Memory B cell (primary cell): ENCODE results near the gene NANP.

Experiments used
- ATAC-seq: fragments of 150-1000 bp; cut with Tn5 transposase; 2 replicates; pipeline ENCODE4 v1.10.0; 2021; ENCODE audit warnings: low read depth, mild to moderate bottlenecking, moderate library complexity
- DNase-seq, 2 donors: peaks; one replicate each; pipeline ENCODE4 v3.0.0; 2022; ENCODE audit warnings: low spot score in 2 of 2
- H3K27ac Mint-ChIP-seq: one replicate; pipeline ENCODE4 v1.8.0; 2022; ENCODE audit warnings: mild to moderate bottlenecking, moderate library complexity, mixed read lengths
- H3K27me3 Mint-ChIP-seq: one replicate; pipeline ENCODE4 v1.8.0; 2022; ENCODE audit warnings: mixed read lengths
- H3K36me3 Mint-ChIP-seq: one replicate; pipeline ENCODE4 v1.8.0; 2022; ENCODE audit warnings: mild to moderate bottlenecking, mixed read lengths
- H3K4me1 Mint-ChIP-seq: one replicate; pipeline ENCODE4 v1.8.0; 2022; ENCODE audit warnings: mixed read lengths
- H3K4me3 Mint-ChIP-seq: one replicate; pipeline ENCODE4 v1.8.0; 2022; ENCODE audit warnings: mild to moderate bottlenecking, moderate library complexity, mixed read lengths
- H3K9me3 Mint-ChIP-seq: one replicate; pipeline ENCODE4 v1.8.0; 2022; ENCODE audit warnings: mixed read lengths

The NANP gene

DNA sequence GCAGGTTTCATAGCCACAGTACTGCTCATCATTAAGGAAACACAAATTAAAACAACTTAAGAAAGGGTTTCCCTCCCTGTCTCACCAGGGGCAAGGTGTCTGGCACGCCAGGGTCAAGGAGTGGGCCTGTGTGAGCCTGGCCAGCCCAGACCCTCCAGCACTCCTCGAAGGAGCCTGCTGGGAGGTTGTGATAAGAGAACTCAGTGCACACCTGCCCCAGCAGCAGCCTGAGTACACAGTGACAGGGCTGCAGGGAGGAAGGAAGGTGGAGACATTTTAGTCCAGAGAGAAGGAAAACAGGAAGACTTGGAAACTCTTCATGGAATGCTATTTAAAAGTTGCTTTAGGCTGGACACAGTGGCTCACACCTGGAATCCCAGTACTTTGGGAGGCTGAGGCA is 52.6 kb downstream of the NANP start:
- H3K4me1 Mint-ChIP-seq = no peaks in the 10 kb centered on the region

DNA sequence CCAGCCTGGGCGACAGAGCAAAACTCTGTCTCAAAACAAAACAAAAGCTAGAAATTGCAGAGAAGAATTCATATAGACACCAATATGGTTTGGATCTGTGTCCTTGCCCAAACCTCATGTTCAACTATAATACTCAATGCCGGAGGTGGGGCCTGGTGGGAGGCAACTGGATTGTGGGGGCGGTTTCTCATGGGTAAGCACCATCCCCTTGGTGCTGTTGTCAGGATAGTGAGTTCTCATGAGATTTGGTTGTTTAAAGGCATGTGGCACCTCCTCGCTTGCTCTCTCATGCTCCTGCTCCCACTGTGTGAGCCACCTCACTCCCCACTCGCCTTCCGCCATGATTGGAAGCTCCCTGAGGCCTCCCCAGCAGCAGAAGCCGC is 53.7 kb downstream of the NANP start:
- no peak overlapping the region for H3K27ac Mint-ChIP-seq
- no peaks in the 10 kb centered on the region for H3K9me3 Mint-ChIP-seq
- DNase-seq (no peak), ATAC-seq (no peak)
- peaks cover 2% of the 10 kb centered on the region for H3K27me3 Mint-ChIP-seq
- H3K4me3 Mint-ChIP-seq = no peak overlapping the region
- no peaks in the 10 kb centered on the region for H3K36me3 Mint-ChIP-seq
- no peaks in the 10 kb centered on the region for H3K4me1 Mint-ChIP-seq

More for the DNA sequence above, 52.6 kb downstream of the NANP start:
- no peaks in the 10 kb centered on the region for H3K9me3 Mint-ChIP-seq
- no peak overlapping the region for H3K27ac Mint-ChIP-seq
- H3K27me3 Mint-ChIP-seq = peaks cover 4% of the 10 kb centered on the region
- no peaks in the 10 kb centered on the region for H3K36me3 Mint-ChIP-seq
- no peak for ATAC-seq
- H3K4me3 Mint-ChIP-seq = no peak overlapping the region
- DNase-seq = no peak

DNA sequence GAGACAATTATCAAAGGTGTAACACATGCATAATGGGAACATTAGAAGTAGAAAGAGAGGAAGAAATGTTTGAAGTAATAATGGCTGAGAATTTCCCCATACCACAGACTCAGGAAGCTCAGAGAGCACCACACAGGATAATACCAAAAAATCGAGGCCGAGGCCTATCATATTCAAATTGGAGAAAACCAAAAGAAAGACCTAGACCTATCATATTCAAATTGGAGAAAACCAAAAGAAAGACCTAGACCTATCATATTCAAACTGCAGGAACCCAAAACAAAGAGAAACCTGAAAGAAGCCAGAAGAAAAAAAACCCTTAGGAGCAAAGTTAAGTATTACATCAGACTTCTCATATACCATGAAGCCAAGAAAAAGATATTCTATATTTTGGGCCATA is 56.5 kb downstream of the NANP start:
- DNase-seq (no peak), ATAC-seq (no peak)
- H3K9me3 Mint-ChIP-seq = peaks cover 4% of the 10 kb centered on the region
- H3K36me3 Mint-ChIP-seq = peaks cover 5% of the 10 kb centered on the region
- no peak overlapping the region for H3K27ac Mint-ChIP-seq
- no peaks in the 10 kb centered on the region for H3K4me1 Mint-ChIP-seq
- peaks cover 2% of the 10 kb centered on the region for H3K27me3 Mint-ChIP-seq
- H3K4me3 Mint-ChIP-seq = no peak overlapping the region

DNA sequence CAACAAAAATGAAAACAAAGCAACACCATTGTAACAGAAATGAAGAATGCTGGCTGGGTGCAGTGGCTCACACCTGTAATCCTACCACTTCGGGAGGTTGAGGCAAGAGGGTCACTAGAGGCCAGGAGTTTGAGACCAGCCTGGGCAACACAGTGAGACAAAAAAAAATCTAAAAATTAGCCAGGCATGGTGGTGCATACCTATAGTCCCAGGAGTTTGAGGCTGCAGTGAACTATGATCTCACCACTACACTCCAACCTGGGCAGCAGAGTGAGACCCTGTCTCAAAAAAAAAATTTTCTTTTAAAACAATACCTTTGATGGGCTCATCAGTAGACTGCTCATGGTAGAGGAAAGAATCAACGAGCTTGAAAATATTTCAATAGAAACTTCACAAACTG is 57.0 kb downstream of the NANP start:
- no peak overlapping the region for H3K4me3 Mint-ChIP-seq

DNA sequence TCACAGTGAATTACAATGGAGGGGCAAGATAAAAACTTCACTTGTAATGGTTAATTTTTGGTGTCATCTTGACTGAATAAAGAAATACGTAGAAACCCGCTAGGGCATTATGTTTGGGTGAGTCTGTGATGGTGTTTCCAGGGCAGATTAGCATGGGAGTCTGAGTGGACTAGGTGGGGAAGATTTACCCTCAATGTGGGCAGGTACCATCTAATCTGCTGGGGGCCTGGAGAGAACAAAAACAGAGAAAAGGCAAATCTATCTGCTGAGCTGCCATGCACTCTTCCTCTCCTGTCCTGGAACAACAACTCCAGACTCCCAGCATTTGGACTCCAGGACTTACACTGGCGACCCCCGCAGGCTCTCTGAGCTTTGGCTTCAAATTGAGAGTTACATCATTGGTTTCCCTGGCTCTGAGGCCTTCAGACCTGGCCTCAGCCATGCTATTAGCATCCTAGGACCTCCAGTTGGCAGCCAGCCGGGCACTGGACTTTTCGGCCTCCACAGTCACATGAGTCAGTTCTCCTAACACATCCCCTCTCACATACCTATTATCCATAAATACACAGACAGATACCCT is 58.1 kb downstream of the NANP start:
- no peak for ATAC-seq
- no peak overlapping the region for H3K27ac Mint-ChIP-seq
- no peak overlapping the region for H3K4me3 Mint-ChIP-seq

More for the DNA sequence above, 57.0 kb downstream of the NANP start:
- Mint-ChIP-seq H3K36me3 (peaks cover 5% of the 10 kb centered on the region), H3K27ac (no peak overlapping the region), H3K4me1 (no peaks in the 10 kb centered on the region), H3K27me3 (peaks cover 2% of the 10 kb centered on the region), H3K9me3 (peaks cover 4% of the 10 kb centered on the region)
- ATAC-seq (no peak), DNase-seq (no peak)

DNA sequence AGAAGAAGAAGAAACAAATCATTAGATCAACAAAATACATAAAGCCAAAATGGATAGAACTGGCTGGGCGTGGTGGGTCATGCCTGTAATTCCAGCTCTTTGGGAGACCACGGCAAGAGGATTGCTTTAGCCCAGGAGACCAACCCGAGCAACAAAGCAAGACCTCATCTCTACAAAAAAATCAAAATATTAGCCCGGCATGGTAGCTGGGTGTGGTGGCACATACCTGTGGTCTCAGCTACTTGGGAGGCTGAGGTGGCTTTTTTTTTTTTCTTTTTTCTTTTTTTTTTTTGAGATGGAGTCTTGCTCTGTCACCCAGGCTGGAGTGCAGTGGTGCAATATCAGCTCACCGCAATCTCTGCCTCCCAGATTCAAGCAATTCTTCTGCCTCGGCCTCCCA is 59.9 kb downstream of the NANP start:
- no peaks in the 10 kb centered on the region for H3K4me1 Mint-ChIP-seq
- no peak overlapping the region for H3K27ac Mint-ChIP-seq
- H3K36me3 Mint-ChIP-seq = peaks cover 7% of the 10 kb centered on the region
- H3K27me3 Mint-ChIP-seq = peaks cover 2% of the 10 kb centered on the region
- peaks cover 4% of the 10 kb centered on the region for H3K9me3 Mint-ChIP-seq
- DNase-seq = no peak
- ATAC-seq = no peak
- no peak overlapping the region for H3K4me3 Mint-ChIP-seq

More for the DNA sequence above, 58.1 kb downstream of the NANP start:
- H3K9me3 Mint-ChIP-seq = peaks cover 4% of the 10 kb centered on the region
- DNase-seq = no peak
- H3K4me1 Mint-ChIP-seq = no peaks in the 10 kb centered on the region
- peaks cover 6% of the 10 kb centered on the region for H3K36me3 Mint-ChIP-seq
- peaks cover 2% of the 10 kb centered on the region for H3K27me3 Mint-ChIP-seq

DNA sequence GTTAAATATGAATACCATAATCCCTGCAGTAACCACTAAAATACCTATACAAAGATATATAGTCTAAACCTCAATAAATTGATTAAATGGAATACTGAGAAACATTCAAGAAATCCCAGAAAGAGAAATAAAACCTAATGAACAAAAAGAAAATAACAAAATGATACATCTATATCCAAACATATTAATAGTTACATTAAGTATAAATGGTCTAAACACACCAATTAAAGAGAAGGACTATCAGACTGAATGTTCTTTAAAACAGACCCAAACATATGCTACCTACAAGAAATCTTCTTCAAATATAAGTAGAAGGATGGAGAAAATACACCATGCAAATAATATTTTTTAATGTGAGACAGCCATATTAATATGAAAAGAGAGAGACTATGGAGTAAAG is 60.5 kb downstream of the NANP start:
- H3K9me3 Mint-ChIP-seq = peaks cover 4% of the 10 kb centered on the region
- H3K4me1 Mint-ChIP-seq = no peaks in the 10 kb centered on the region
- ATAC-seq (no peak), DNase-seq (no peak)
- H3K27me3 Mint-ChIP-seq = peaks cover 2% of the 10 kb centered on the region
- H3K36me3 Mint-ChIP-seq = peaks cover 7% of the 10 kb centered on the region
- no peak overlapping the region for H3K27ac Mint-ChIP-seq
- H3K4me3 Mint-ChIP-seq = no peak overlapping the region
